K562 (cell line): ENCODE results near the gene DPAGT1. TPM values are rescaled to one million over a fixed set of nuclear protein-coding genes. Genes with fewer than 3 reads are reported as not detected.
A peak's percentile ranks its signal among the peaks of the same experiment; 100 is the strongest.

Source experiments
- BRCA1 ChIP-seq, 2 experiments: fragments of 450-650 bp in 1 of 2; sonication (generic) in 1 of 2; formaldehyde crosslinking in 1 of 2; IDR thresholded peaks; 2 replicates each; pipeline versions ENCODE4 v1.5.0 to v1.6.1; 2017 to 2020; ENCODE audit warnings: mild to moderate bottlenecking in 1 of 2, missing genetic modification reagents in 1 of 2
- CAMTA2 ChIP-seq: fragments of 250-450 bp; sonication (Bioruptor Pico); conservative IDR thresholded peaks from 2 replicates; pipeline ENCODE4 v1.5.1; 2022
- CREBBP ChIP-seq: IDR thresholded peaks from one replicate; pipeline ENCODE4 v1.6.1; 2012; ENCODE audit warnings: low read depth, mild to moderate bottlenecking, control low read depth, inconsistent platforms, low read length
- DPF2 ChIP-seq: fragments of 450-650 bp; IDR thresholded peaks from 2 replicates; pipeline ENCODE4 v1.6.1; 2016
- EHMT2 ChIP-seq: fragments of 450-650 bp; IDR thresholded peaks from 2 replicates; pipeline ENCODE4 v1.6.1; 2018; ENCODE audit warnings: antibody characterized with exemption
- ELK1 ChIP-seq: sonication (generic); formaldehyde crosslinking; IDR thresholded peaks from 2 replicates; pipeline ENCODE4 v1.8.1; 2022; ENCODE audit warnings: missing genetic modification reagents
- GABPB1 ChIP-seq: sonication (generic); formaldehyde crosslinking; IDR thresholded peaks from 2 replicates; pipeline ENCODE4 v1.8.0; 2022; ENCODE audit warnings: mild to moderate bottlenecking, missing genetic modification reagents
- HDAC6 ChIP-seq: IDR thresholded peaks from 2 replicates; pipeline ENCODE4 v1.6.1; 2012; ENCODE audit warnings: low read depth, mild to moderate bottlenecking, control low read depth, inconsistent platforms, low read length, moderate library complexity
- MXI1 ChIP-seq: IDR thresholded peaks from 2 replicates; pipeline ENCODE4 v1.6.1; 2011; ENCODE audit warnings: low read depth, mild to moderate bottlenecking, improper control_type of control experiment, low read length
- PCBP2 ChIP-seq: fragments of 200-400 bp; formaldehyde crosslinking; IDR thresholded peaks from 2 replicates; pipeline ENCODE4 v1.6.1; 2018; ENCODE audit warnings: low read length, low read depth, mild to moderate bottlenecking, moderate library complexity; ENCODE audit not compliant: poor library complexity, severe bottlenecking
- RBM14 ChIP-seq: fragments of 200-400 bp; formaldehyde crosslinking; IDR thresholded peaks from 2 replicates; pipeline ENCODE4 v1.6.1; 2018; ENCODE audit warnings: low read depth, mild to moderate bottlenecking, low read length, moderate library complexity, borderline replicate concordance; ENCODE audit not compliant: insufficient read depth
- RBM17 ChIP-seq: fragments of 200-400 bp; formaldehyde crosslinking; IDR thresholded peaks from 2 replicates; pipeline ENCODE4 v1.6.1; 2017; ENCODE audit warnings: low read depth, mild to moderate bottlenecking, low read length, borderline replicate concordance
- SIN3A ChIP-seq, 2 experiments: fragments of 150-350 bp in 1 of 2; IDR thresholded peaks; 2 replicates each; pipeline ENCODE4 v1.6.1; 2011 to 2016; ENCODE audit warnings: borderline replicate concordance in 2 of 2, low read depth in 2 of 2, low read length in 2 of 2, mild to moderate bottlenecking in 2 of 2, moderate library complexity in 2 of 2; ENCODE audit not compliant: control insufficient read depth in 1 of 2
- STAT5A ChIP-seq: IDR thresholded peaks from 2 replicates; pipeline ENCODE4 v1.6.1; 2012; ENCODE audit warnings: low read length, inconsistent platforms, borderline replicate concordance
- SUPT5H ChIP-seq: fragments of 450-650 bp; IDR thresholded peaks from 2 replicates; pipeline ENCODE4 v1.6.1; 2016
- TEAD2 ChIP-seq: fragments of 450-650 bp; IDR thresholded peaks from 2 replicates; pipeline ENCODE4 v1.6.1; 2016; ENCODE audit warnings: missing genetic modification characterization, control low read depth, missing compliant biosample characterization
- ZBTB17 ChIP-seq: fragments of 450-650 bp; formaldehyde crosslinking; IDR thresholded peaks from 2 replicates; pipeline ENCODE4 v1.4.0; 2020; ENCODE audit warnings: mild to moderate bottlenecking
- ZBTB2 ChIP-seq: fragments of 450-650 bp; IDR thresholded peaks from 2 replicates; pipeline ENCODE4 v1.6.1; 2016; ENCODE audit warnings: antibody characterized with exemption
- ZBTB43 ChIP-seq: sonication (generic); formaldehyde crosslinking; IDR thresholded peaks from 2 replicates; pipeline ENCODE4 v1.8.0; 2023; ENCODE audit warnings: mild to moderate bottlenecking, missing genetic modification reagents
- ZC3H11A ChIP-seq: IDR thresholded peaks from 2 replicates; pipeline ENCODE4 v1.6.1; 2012; ENCODE audit warnings: low read depth, low read length, improper control_type of control experiment
- ZNF24 ChIP-seq: fragments of 450-650 bp; IDR thresholded peaks from 2 replicates; pipeline ENCODE4 v1.6.1; 2016
- ZNF316 ChIP-seq: fragments of 450-650 bp; IDR thresholded peaks from 2 replicates; pipeline ENCODE4 v1.6.1; 2016
- ZNF354B ChIP-seq: fragments of 250-450 bp; sonication (Bioruptor Pico); IDR thresholded peaks from 2 replicates; pipeline ENCODE4 v1.4.0; 2020
- ZNF384 ChIP-seq: IDR thresholded peaks from 2 replicates; pipeline ENCODE4 v1.6.1; 2012; ENCODE audit warnings: low read depth, low read length, improper control_type of control experiment
- ZNF584 ChIP-seq: fragments of 200-800 bp; sonication (Bioruptor generic); IDR thresholded peaks from 2 replicates; pipeline ENCODE4 v1.6.1; 2016; ENCODE audit warnings: low read depth, mild to moderate bottlenecking, missing genetic modification characterization, missing compliant biosample characterization
- ZNF707 ChIP-seq: fragments of 250-450 bp; sonication (Bioruptor Pico); conservative IDR thresholded peaks from 2 replicates; pipeline ENCODE4 v1.8.0; 2022; ENCODE audit warnings: inconsistent platforms, mild to moderate bottlenecking, moderate library complexity
- ZNF77 ChIP-seq: fragments of 250-450 bp; sonication (Bioruptor Pico); IDR thresholded peaks from 2 replicates; pipeline ENCODE4 v1.5.0; 2020
- polyA plus RNA-seq, 8 experiments: library from polyadenylated mRNA; depleted of rRNA in 4 of 8; stranded (reverse) in 5 of 8; unstranded in 3 of 8; fragments of >200 nt; fragmentation: Nextera tagmentation in 2 of 8; fragmentation: Illumina TruSeq in 1 of 8; extraction: Ambion mirVana in 2 of 8; extraction: Trizol in 1 of 8; gene quantifications; 2 replicates each; pipeline versions ENCODE4 v1.2.1 to v1.2.3, GENCODE V29; 2011 to 2014; ENCODE audit warnings: inconsistent platforms in 1 of 8, missing spikeins in 1 of 8
- total RNA-seq, 7 experiments: library from RNA; depleted of rRNA in 6 of 7; stranded (reverse); fragments of >200 nt in 6 of 7; fragmentation: Illumina TruSeq in 2 of 7; extraction: Trizol in 2 of 7; gene quantifications; 2 replicates each; pipeline versions ENCODE4 v1.2.1 to v1.2.3, GENCODE V29; 2011 to 2021; ENCODE audit warnings: low replicate concordance in 1 of 7

The DPAGT1 gene
- total and polyA plus RNA-seq, 9 of the 15 experiments (the other 6 are each of a cell fraction or from before 2014, with no cell fraction given), result 29.9 to 135 (median 85.0) TPM

- TF ChIP-seq ZBTB2 (peak; percentile 70), SIN3A (IDR thresholded peaks at IDR 0.05; ENCODE audit: borderline replicate concordance in 2 of 2, control insufficient read depth in 1 of 2, low read depth in 2 of 2, low read length in 2 of 2) (peak in 1 of 2 experiments; percentile 81; a peak in 1 of 4 replicates), ZNF316 (no peak), RBM17 (no peak), CAMTA2 (CRISPR knock-in tag) (no peak), ZBTB17 (CRISPR knock-in tag) (peak; percentile 37; the same call in 1 of the 2 replicates), ZNF77 (no peak), ZNF584 (no peak), ZNF24 (0 out of 2 replicates have a peak, but pooled peaks have one; percentile 33), STAT5A (no peak), ZC3H11A (no peak), ZBTB43 (CRISPR knock-in tag) (no peak), MXI1 (0 out of 2 replicates have a peak, but pooled peaks have one; percentile 40), TEAD2 (no peak), HDAC6 (no peak), BRCA1 (IDR thresholded peaks at IDR 0.05) (no peak), BRCA1 (CRISPR knock-in tag; IDR thresholded peaks at IDR 0.05) (no peak), GABPB1 (CRISPR knock-in tag) (peak; percentile 88), SUPT5H (peak; percentile 78), ZNF354B (CRISPR knock-in tag) (no peak), ELK1 (CRISPR knock-in tag) (no peak), ZNF707 (CRISPR knock-in tag) (no peak), ZNF384 (no peak), CREBBP (no peak), EHMT2 (no peak), RBM14 (no peak), DPF2 (no peak), PCBP2 (no peak)
Observed at GRCh38 chr11:119057000-119057769, 44.5 kb downstream of the DPAGT1 start, which contains the start of gene HYOU1 (continued).
